Testis (tissue), 3 donors: ENCODE measurements around the gene TSHZ3. TPM values are rescaled to one million over a fixed set of nuclear protein-coding genes. Genes with fewer than 3 reads are reported as not detected.

Experiments used
- DNase-seq: peaks from one replicate; pipeline ENCODE4 v3.0.0-alpha.2; 2019
- H3K27ac ChIP-seq, 2 donors: fragments of 200-600 bp; sonication (generic); one replicate each; pipeline ENCODE4 v1.5.1; 2019
- H3K27me3 ChIP-seq: fragments of 200-600 bp; sonication (generic); one replicate; pipeline ENCODE4 v1.5.1; 2019
- H3K36me3 ChIP-seq: fragments of 200-600 bp; sonication (generic); one replicate; pipeline ENCODE4 v1.5.1; 2017; ENCODE audit warnings: low read depth; ENCODE audit errors: missing control alignments
- H3K4me1 ChIP-seq: fragments of 200-600 bp; sonication (generic); one replicate; pipeline ENCODE4 v1.5.1; 2019
- H3K4me3 ChIP-seq, 2 donors: fragments of 200-600 bp; sonication (generic); one replicate each; pipeline ENCODE4 v1.5.1; 2017 to 2019
- H3K9me3 ChIP-seq: fragments of 200-600 bp; sonication (generic); one replicate; pipeline ENCODE4 v1.5.1; 2017
- CTCF ChIP-seq, 3 experiments: fragments of 450-650 bp in 2 of 3; fragments of 200-600 bp in 1 of 3; sonication (generic) in 1 of 3; IDR thresholded peaks; one replicate each; pipeline ENCODE4 v1.5.1; 2016 to 2019; ENCODE audit warnings: antibody characterized with exemption in 3 of 3, mild to moderate bottlenecking in 2 of 3, moderate library complexity in 1 of 3
- POLR2A ChIP-seq: fragments of 450-650 bp; IDR thresholded peaks from one replicate; pipeline ENCODE4 v1.6.1; 2017; ENCODE audit warnings: antibody characterized with exemption, mild to moderate bottlenecking, moderate library complexity
- WGBS, 2 donors: methylation state at CpG; one replicate each; pipeline ENCODE4 v1.1.5; 2018; 5-methylcytosine and 5-hydroxymethylcytosine counted together
- intact Hi-C: fragments of 100-400 bp; cut with DNase I; formaldehyde crosslinking; loops from one replicate; pipeline ENCODE4 v1.15.1; 2023; ENCODE audit warnings: low total_unique reads
- polyA plus RNA-seq: library from polyadenylated mRNA; stranded (reverse); fragments of 350-450 nt; fragmentation: Illumina TruSeq; extraction: RNeasy Lipid Tissue Mini Kit (QIAGEN cat#74804); gene quantifications from one replicate; pipeline ENCODE4 v1.2.3, GENCODE V29; 2014; ENCODE audit warnings: low read depth, low replicate concordance; ENCODE audit not compliant: insufficient read depth
- total RNA-seq, 2 donors: library from RNA; depleted of rRNA; stranded (reverse); fragments of >200 nt; gene quantifications; one replicate each; pipeline ENCODE4 v1.2.3, GENCODE V29; 2016

Gene TSHZ3
- total and polyA plus RNA-seq, 3 donors from 2014 or later = 6.8 to 12.7 (median 8.0) TPM

- no peaks in the 10 kb centered on the region for H3K9me3 ChIP-seq
- 91 to 97% methylated on average over 1 of the region's 1 CpG for WGBS, 2 donors
- intact Hi-C loops = no loop called here
- H3K4me3 ChIP-seq = no peak overlapping the region
- no peak for TF ChIP-seq POLR2A
- no peak for TF ChIP-seq CTCF (IDR thresholded peaks at IDR 0.05)
- no peak overlapping the region for H3K27ac ChIP-seq
- H3K27me3 ChIP-seq = no peaks in the 10 kb centered on the region
- H3K36me3 ChIP-seq = no peaks in the 10 kb centered on the region
- H3K4me1 ChIP-seq = no peaks in the 10 kb centered on the region
- DNase-seq = no peak
Measured at GRCh38 chr19:31383553-31383952, 34.3 kb upstream of the TSHZ3 start.

- WGBS, 2 donors = 95 to 97% methylated on average over 6 of the region's 6 CpGs
Measured at GRCh38 chr19:31380854-31381253, 31.6 kb upstream of the TSHZ3 start.

GRCh38 chr19:31378404-31378803, 29.2 kb upstream of the TSHZ3 start:
- Histone ChIP-seq H3K9me3 (no peaks in the 10 kb centered on the region), H3K27me3 (no peaks in the 10 kb centered on the region), H3K4me1 (peaks cover 4% of the 10 kb centered on the region), H3K27ac (no peak overlapping the region), H3K4me3 (no peak overlapping the region), H3K36me3 (no peaks in the 10 kb centered on the region)
- intact Hi-C loops = no loop called here
- DNase-seq = peak; percentile 22
- WGBS, 2 donors = 44 to 47% methylated on average over 4 of the region's 4 CpGs
- TF ChIP-seq CTCF (IDR thresholded peaks at IDR 0.05) = no peak
- TF ChIP-seq POLR2A = no peak

More at GRCh38 chr19:31380854-31381253, 31.6 kb upstream of the TSHZ3 start:
- intact Hi-C loops = no loop called here
- Histone ChIP-seq H3K27me3 (no peaks in the 10 kb centered on the region), H3K4me1 (peaks cover 4% of the 10 kb centered on the region), H3K36me3 (no peaks in the 10 kb centered on the region), H3K9me3 (no peaks in the 10 kb centered on the region), H3K4me3 (no peak overlapping the region), H3K27ac (no peak overlapping the region)
- no peak for TF ChIP-seq POLR2A
- no peak for DNase-seq

GRCh38 chr19:31377736-31378135, 28.5 kb upstream of the TSHZ3 start:
- DNase-seq = no peak
- WGBS, 2 donors = 84 to 89% methylated on average over 1 of the region's 1 CpG
- intact Hi-C loops = no loop called here

GRCh38 chr19:31372246-31372781, 23.1 kb upstream of the TSHZ3 start:
- no peak for DNase-seq
- H3K9me3 ChIP-seq = no peaks in the 10 kb centered on the region
- no peaks in the 10 kb centered on the region for H3K27me3 ChIP-seq
- H3K36me3 ChIP-seq = no peaks in the 10 kb centered on the region
- H3K4me1 ChIP-seq = peaks cover 4% of the 10 kb centered on the region
- H3K27ac ChIP-seq = no peak overlapping the region
- TF ChIP-seq CTCF (IDR thresholded peaks at IDR 0.05) = no peak
- TF ChIP-seq POLR2A = no peak
- H3K4me3 ChIP-seq = no peak overlapping the region
- intact Hi-C loops = no loop called here
- WGBS, 2 donors = 53 to 63% methylated on average over 2 of the region's 2 CpGs

More at GRCh38 chr19:31377736-31378135, 28.5 kb upstream of the TSHZ3 start:
- Histone ChIP-seq H3K36me3 (no peaks in the 10 kb centered on the region), H3K4me1 (peaks cover 4% of the 10 kb centered on the region), H3K27me3 (no peaks in the 10 kb centered on the region), H3K9me3 (no peaks in the 10 kb centered on the region), H3K4me3 (no peak overlapping the region), H3K27ac (no peak overlapping the region)
- TF ChIP-seq POLR2A (no peak), CTCF (IDR thresholded peaks at IDR 0.05) (no peak)
